Urinary bladder (tissue), 4 donors: Measurements from ENCODE around the gene IP6K1. TPM values are rescaled to one million over a fixed set of nuclear protein-coding genes. Genes with fewer than 3 reads are reported as not detected.
"Not testable (repeated sequence)": the region's sequence is repeated elsewhere in the genome, so short reads cannot be mapped to it uniquely, and the experiment has no call there.

Experiments
- DNase-seq: peaks from one replicate; pipeline ENCODE4 v3.0.0-alpha.2; 2015; ENCODE audit errors: extremely low spot score
- H3K27ac ChIP-seq: one replicate; pipeline ENCODE4 v1.5.1; 2013; ENCODE audit warnings: low read depth, mild to moderate bottlenecking, moderate library complexity
- H3K36me3 ChIP-seq: one replicate; pipeline ENCODE4 v1.6.1; 2013; ENCODE audit warnings: mild to moderate bottlenecking, moderate library complexity; ENCODE audit not compliant: insufficient read depth
- H3K4me1 ChIP-seq: one replicate; pipeline ENCODE4 v1.6.1; 2013; ENCODE audit warnings: mild to moderate bottlenecking, moderate library complexity; ENCODE audit not compliant: insufficient read depth
- H3K4me3 ChIP-seq: one replicate; pipeline ENCODE4 v1.5.1; 2013; ENCODE audit warnings: low read depth, low read length
- WGBS: extraction: QIAGEN DNeasy Blood & Tissue Kit; methylation state at CpG from one replicate; pipeline ENCODE4 v1.1.7; 2013; 5-methylcytosine and 5-hydroxymethylcytosine counted together
- polyA plus RNA-seq: library from polyadenylated mRNA; stranded (reverse); fragments of 200-250 nt; gene quantifications from one replicate; pipeline ENCODE4 v1.2.3, GENCODE V29; 2013
- total RNA-seq: library from RNA; depleted of rRNA; stranded (reverse); fragments of >200 nt; gene quantifications from one replicate; pipeline ENCODE4 v1.2.3, GENCODE V29; 2014
- donor health status: healthy with polysubstance abuse.
- donor health status: healthy.

The IP6K1 gene
- 31.6 TPM for total RNA-seq
- 31.0 TPM for polyA plus RNA-seq

- 6% methylated on average over 55 of the region's 55 CpGs for WGBS
- H3K4me3 ChIP-seq: peak within 1 kb of the TSS; percentile 95
- no peaks in the 10 kb centered on the region for H3K36me3 ChIP-seq
- DNase-seq: peak; percentile 98
- H3K27ac ChIP-seq: peak within 1 kb of the TSS; percentile 91
- H3K4me1 ChIP-seq: no peaks in the 10 kb centered on the region
Measured at GRCh38 chr3:49786357-49787181, at the start of gene IP6K1. Gene IP6K1 (minus strand): TSS chr3:49786542. CDS start chr3:49748040, 38,502 bp downstream.

- H3K27ac ChIP-seq: no peak overlapping the region
- H3K36me3 ChIP-seq: no peaks in the 10 kb centered on the region
- no peak overlapping the region for H3K4me3 ChIP-seq
- H3K4me1 ChIP-seq: no peaks in the 10 kb centered on the region
- 75% methylated on average over 3 of the region's 3 CpGs for WGBS
- DNase-seq: no peak
Measured at GRCh38 chr3:49831341-49831740, 45.0 kb upstream of the IP6K1 start.

- Histone ChIP-seq H3K4me3 (no peak overlapping the region), H3K27ac (no peak overlapping the region), H3K36me3 (no peaks in the 10 kb centered on the region), H3K4me1 (no peaks in the 10 kb centered on the region)
- DNase-seq: no peak
- WGBS: 71% methylated on average over 6 of the region's 6 CpGs
Measured at GRCh38 chr3:49826016-49826415, 39.7 kb upstream of the IP6K1 start.

- not testable (repeated sequence) for H3K27ac ChIP-seq, H3K4me3 ChIP-seq, H3K36me3 ChIP-seq, DNase-seq, H3K4me1 ChIP-seq
- WGBS: 93% methylated on average over 3 of the region's 3 CpGs
Measured at GRCh38 chr3:49823131-49823530, 36.8 kb upstream of the IP6K1 start.

GRCh38 chr3:49813497-49814174 lies 27.3 kb upstream of the IP6K1 start, which contains the start of gene UBA7:
Gene UBA7 (minus strand): TSS chr3:49813953. CDS start chr3:49813787, 166 bp downstream.
- H3K4me3 ChIP-seq: peak within 1 kb of the TSS; percentile 57
- no peak for DNase-seq
- peaks cover 3% of the 10 kb centered on the region for H3K36me3 ChIP-seq
- peak within 1 kb of the TSS; percentile 73 for H3K27ac ChIP-seq
- 10% methylated on average over 9 of the region's 9 CpGs for WGBS
- H3K4me1 ChIP-seq: no peaks in the 10 kb centered on the region

- Histone ChIP-seq H3K36me3 (peaks cover 3% of the 10 kb centered on the region), H3K4me1 (no peaks in the 10 kb centered on the region), H3K4me3 (peak overlapping the region; percentile 57), H3K27ac (peak overlapping the region; percentile 73)
- 43% methylated on average over 9 of the region's 9 CpGs for WGBS
- no peak for DNase-seq
Measured at GRCh38 chr3:49812916-49813496, 26.7 kb upstream of the IP6K1 start.

GRCh38 chr3:49807431-49808114 lies 21.2 kb upstream of the IP6K1 start:
- no peak overlapping the region for H3K4me3 ChIP-seq

GRCh38 chr3:49806850-49807249 lies 20.5 kb upstream of the IP6K1 start:
- no peaks in the 10 kb centered on the region for H3K4me1 ChIP-seq
- peaks cover 3% of the 10 kb centered on the region for H3K36me3 ChIP-seq
- no peak for DNase-seq
- 75% methylated on average over 2 of the region's 2 CpGs for WGBS
- H3K4me3 ChIP-seq: no peak overlapping the region
- no peak overlapping the region for H3K27ac ChIP-seq

More at GRCh38 chr3:49807431-49808114, 21.2 kb upstream of the IP6K1 start:
- WGBS: 67% methylated on average over 13 of the region's 13 CpGs
- Histone ChIP-seq H3K36me3 (peaks cover 3% of the 10 kb centered on the region), H3K4me1 (no peaks in the 10 kb centered on the region), H3K27ac (no peak overlapping the region)
- peak; percentile 25 for DNase-seq

- DNase-seq: peak; percentile 82
- peak overlapping the region; percentile 64 for H3K27ac ChIP-seq
- H3K4me1 ChIP-seq: no peaks in the 10 kb centered on the region
- peaks cover 3% of the 10 kb centered on the region for H3K36me3 ChIP-seq
- WGBS: 44% methylated on average over 11 of the region's 11 CpGs
- H3K4me3 ChIP-seq: no peak overlapping the region
Measured at GRCh38 chr3:49805897-49806701, 19.8 kb upstream of the IP6K1 start.

- Histone ChIP-seq H3K36me3 (no peaks in the 10 kb centered on the region), H3K4me1 (no peaks in the 10 kb centered on the region), H3K27ac (peak overlapping the region; percentile 64), H3K4me3 (no peak overlapping the region)
- WGBS: 32% methylated on average over 3 of the region's 3 CpGs
- peak; percentile 59 for DNase-seq
Measured at GRCh38 chr3:49805367-49805782, 19.0 kb upstream of the IP6K1 start.

GRCh38 chr3:49804141-49805041 lies 18.0 kb upstream of the IP6K1 start:
- 61% methylated on average over 26 of the region's 26 CpGs for WGBS
- DNase-seq: no peak
- Histone ChIP-seq H3K4me1 (no peaks in the 10 kb centered on the region), H3K36me3 (no peaks in the 10 kb centered on the region), H3K4me3 (peak overlapping the region; percentile 70), H3K27ac (peak overlapping the region; percentile 33)
